MM.1S (cell line): ENCODE data around the gene H19.

Experiments used
- EZH2 ChIP-seq: fragments of 300-600 bp; sonication (generic); optimal IDR thresholded peaks from 2 replicates; pipeline ENCODE3; 2017; ENCODE audit warnings: low read depth, mild to moderate bottlenecking, antibody characterized with exemption, low read length, mixed read lengths
- EZH2phosphoT487 ChIP-seq: fragments of 300-600 bp; sonication (generic); IDR thresholded peaks from 2 replicates; pipeline ENCODE4 v1.6.1; 2018; ENCODE audit warnings: antibody characterized with exemption, low read length
- TF ChIP-seq, protein P1 (sequence below): fragments of 300-600 bp; sonication (generic); IDR thresholded peaks from 2 replicates; pipeline ENCODE4 v1.5.1; 2016; ENCODE audit warnings: antibody characterized with exemption, low read length, mixed read lengths

DNA sequence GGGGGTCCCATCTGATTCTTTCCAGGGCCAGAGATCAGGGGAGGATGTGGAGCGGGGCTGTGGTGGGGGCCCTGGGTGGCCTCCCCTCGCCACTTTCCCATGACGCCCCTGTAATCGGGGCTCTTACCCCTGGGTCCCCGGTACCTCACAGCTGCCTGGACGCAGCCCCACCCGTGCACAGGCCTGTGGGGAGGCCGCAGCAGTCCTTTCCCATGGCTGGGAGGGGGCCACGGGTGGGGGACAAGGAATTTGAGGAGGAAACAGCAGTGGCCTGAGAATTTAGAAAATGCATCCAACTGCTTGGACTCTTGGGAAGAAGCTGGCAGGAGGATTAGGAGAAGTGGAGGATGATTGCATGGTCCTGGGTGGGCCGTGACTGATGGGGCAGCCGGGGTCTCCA, 18.0 kb downstream of the H19 start:
- TF ChIP-seq, protein P1, sequence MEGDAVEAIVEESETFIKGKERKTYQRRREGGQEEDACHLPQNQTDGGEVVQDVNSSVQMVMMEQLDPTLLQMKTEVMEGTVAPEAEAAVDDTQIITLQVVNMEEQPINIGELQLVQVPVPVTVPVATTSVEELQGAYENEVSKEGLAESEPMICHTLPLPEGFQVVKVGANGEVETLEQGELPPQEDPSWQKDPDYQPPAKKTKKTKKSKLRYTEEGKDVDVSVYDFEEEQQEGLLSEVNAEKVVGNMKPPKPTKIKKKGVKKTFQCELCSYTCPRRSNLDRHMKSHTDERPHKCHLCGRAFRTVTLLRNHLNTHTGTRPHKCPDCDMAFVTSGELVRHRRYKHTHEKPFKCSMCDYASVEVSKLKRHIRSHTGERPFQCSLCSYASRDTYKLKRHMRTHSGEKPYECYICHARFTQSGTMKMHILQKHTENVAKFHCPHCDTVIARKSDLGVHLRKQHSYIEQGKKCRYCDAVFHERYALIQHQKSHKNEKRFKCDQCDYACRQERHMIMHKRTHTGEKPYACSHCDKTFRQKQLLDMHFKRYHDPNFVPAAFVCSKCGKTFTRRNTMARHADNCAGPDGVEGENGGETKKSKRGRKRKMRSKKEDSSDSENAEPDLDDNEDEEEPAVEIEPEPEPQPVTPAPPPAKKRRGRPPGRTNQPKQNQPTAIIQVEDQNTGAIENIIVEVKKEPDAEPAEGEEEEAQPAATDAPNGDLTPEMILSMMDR, result no peak
- no peak for TF ChIP-seq EZH2
- no peak for TF ChIP-seq EZH2phosphoT487
